GM18507 (cell line): Measurements from ENCODE around the gene NARF.

ENCODE experiments used
- DNase-seq: peaks from one replicate; pipeline ENCODE4 v3.0.0; 2011; ENCODE audit warnings: low read depth; ENCODE audit not compliant: insufficient read length; ENCODE audit errors: extremely low spot score
- FAIRE-seq: peaks from 2 replicates; lab custom pipeline; 2011; peaks lifted over from hg19 to GRCh38; lab: Jason Lieb, UNC

NARF gene

DNA sequence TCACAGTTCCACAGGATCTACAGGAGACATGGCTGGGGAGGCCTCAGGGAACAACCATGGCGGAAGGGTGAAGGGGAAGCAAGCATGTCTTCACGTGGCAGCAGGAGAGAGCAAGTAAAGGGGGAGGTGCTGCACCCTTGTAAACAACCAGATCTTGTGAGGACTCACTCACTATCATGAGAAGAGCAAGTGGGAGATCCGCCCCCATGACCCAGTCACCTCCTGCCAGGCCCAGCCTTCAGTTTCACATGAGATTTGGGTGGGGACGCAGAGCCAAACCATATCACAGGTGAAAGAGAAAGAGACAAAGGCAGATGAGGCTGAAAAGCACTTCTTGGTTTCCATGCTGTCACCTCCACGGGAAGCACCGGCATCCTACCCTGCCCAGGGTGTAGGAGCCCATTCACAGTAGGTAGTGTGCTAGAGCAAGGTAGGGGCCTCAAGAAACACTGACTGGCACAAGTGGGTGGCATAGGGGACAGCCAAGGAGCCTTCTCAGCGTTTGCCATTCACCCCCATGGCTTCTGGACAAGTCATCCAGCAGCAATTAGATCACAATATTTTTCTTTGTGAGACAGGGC, 6.6 kb downstream of the NARF start:
- DNase-seq = no peak
- FAIRE-seq = no peak

DNA sequence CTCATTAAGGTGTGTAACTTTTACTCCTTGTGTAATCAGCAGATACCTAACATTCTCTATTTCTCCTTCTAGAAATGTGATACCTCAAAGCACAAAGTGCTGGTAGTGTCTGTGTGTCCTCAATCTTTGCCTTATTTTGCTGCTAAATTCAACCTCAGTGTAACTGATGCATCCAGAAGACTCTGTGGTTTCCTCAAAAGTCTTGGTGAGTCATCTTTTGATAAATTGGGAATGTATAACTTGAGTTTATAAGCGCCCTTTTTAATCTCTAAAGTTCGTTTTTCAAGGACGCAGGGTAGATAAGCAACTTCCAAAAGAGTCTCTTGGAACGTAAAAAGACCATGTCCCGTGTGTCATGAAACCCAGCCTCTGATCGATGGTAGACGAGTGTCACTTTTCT, 10.2 kb downstream of the NARF start:
- DNase-seq = no peak
- FAIRE-seq = no peak

DNA sequence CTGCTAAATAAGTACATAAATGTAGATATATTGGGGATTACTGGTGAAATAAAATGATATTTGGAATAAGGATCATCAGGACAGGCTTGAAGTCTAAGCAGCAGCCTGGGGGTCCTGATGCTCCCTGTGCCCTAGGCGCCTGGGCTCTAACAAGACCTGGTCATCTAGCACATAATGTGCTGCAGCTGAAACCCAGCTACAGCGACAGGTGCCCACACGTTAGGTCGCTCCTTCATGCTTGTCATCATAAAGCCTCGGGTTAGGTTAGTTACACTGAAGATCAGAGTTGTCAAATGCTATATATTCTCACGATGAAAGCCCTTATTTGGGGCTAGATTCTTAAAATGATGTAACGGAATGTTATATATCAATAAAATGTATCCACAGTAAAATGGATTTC, 11.5 kb downstream of the NARF start:
- FAIRE-seq (no peak), DNase-seq (no peak)

DNA sequence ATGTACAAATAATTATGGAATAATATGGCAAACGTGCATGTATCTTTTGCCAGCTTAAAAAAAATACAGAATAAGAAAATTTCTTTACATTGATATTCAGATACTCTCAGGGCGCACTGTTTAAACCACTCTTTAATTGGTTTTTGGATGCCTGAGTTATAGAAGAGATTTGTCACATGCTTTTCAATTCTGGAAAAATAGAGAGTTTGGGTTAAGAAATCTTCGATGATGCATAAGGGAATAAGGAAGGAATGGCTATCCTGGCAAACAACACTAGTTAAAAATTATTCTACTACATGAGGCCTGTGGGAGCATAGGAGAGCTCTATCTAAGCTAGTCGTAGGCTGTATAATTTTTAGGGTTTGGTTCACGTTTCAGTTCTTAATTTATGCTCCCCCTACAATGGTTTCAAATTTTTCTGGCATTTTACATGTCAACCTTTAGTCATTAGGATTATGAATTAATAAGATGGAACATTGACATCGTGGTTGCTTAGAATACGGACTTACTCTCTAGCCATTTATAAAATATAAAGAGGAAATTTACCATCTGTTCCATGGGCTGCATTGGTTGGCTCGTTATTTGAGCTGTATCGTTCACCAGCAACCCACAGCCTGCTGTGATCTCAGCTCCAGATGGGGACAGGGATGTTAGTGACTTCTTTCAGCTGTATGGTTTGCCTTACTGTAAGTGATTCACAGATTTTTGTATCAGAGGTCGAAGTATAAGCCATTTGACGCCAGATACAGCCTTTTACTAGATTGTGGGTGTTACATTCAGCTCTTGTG, 15.9 kb downstream of the NARF start:
- DNase-seq (no peak), FAIRE-seq (no peak)

DNA sequence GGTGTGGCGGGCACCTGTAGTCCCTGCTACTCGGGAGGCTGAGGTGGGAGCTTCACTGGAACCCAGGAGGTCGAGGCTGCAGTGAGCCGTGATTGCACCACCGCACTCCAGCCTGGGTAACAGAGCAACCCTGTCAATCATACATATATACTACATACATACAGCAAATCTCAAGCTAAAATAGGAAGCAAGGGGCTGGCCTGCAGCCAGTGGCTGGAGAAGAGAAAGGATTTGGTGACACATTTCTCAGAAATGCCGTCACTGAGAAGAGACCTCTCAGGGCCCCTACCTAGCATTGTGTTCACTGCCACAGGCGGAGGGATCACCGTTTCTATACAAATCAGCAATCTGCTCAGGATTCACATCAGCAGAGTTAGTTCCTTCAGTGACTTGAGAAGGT, 16.9 kb downstream of the NARF start:
- FAIRE-seq (no peak), DNase-seq (no peak)

DNA sequence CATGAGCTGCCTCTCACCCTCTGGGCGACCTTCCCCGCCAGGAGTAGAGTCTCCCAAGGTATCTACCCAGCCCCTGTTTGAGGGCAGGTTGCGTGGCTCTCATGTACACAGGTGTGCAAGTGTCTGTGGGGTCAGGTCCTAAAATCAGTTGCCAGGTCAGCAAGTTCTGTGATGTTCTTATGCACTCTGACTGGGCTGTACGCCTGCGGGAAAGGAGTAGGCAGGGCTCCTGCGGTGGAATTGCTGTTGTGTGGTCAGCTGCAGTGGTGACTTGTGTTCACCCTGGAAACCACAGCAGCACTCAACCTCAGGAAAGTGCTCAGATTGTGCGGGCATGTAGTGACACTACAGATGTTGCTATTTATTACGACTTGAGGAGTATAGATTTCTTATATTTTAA, 19.4 kb downstream of the NARF start:
- FAIRE-seq = no peak
- no peak for DNase-seq

DNA sequence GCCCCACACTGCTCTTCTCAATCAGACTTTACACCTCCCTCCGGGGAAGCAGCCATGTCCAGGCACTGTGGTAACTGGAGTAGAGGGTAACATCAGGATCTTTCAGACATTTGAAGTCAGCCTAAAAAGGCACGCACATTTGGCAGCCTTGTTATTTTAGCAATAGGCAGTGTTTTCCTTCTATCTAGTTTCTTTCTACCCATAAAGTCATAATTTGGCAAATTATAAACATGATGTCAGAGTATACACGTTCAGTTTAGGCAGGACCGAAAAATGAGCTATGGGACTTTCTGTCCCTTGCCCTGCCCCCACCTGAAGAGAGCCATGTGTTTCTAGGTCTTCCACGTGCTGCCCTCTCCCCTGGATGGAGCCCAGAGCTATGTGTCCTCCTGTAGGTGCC, 21.1 kb downstream of the NARF start:
- FAIRE-seq = no peak
- no peak for DNase-seq

DNA sequence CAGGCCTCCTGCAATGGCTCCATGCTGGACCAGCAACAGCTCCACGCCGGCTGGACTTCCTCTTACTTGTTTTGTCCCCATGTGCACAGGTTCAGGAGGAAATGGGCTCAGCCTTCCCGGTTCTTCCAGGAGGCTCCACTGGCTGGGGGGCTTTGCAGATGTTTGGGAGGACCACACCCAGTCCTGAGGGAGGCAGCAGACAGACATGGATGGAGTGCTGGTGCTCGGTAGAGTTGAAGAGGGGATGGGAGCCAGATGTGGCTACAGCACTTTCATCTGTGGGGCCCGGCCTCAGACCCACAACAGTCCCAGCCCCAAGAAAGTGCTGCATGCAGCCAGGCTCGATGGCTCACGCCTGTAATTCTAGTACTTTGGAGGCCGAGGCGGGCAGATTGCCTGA, 21.8 kb downstream of the NARF start:
- no peak for DNase-seq
- no peak for FAIRE-seq

DNA sequence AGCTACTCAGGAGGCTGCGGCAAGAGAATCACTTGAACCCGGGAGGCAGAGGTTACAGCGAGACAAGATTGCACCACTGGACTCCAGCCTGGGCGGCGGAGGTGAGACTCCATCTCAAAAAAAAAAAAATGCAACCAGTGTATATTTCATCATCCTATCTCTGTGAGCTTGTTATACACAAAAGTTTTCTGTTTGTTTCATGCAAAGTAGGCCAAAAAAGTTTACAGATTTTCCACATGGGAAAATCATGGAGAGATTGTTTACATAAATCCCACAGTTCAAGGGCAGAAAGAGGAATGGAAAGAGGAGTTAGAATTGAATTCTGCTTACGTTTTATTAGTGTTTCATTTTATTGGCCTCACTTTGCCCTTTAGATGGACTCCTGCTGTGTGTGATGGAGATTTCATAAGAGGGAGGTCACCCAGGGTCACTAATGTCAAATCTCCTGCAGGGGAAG, 24.7 kb downstream of the NARF start:
- FAIRE-seq = no peak

DNA sequence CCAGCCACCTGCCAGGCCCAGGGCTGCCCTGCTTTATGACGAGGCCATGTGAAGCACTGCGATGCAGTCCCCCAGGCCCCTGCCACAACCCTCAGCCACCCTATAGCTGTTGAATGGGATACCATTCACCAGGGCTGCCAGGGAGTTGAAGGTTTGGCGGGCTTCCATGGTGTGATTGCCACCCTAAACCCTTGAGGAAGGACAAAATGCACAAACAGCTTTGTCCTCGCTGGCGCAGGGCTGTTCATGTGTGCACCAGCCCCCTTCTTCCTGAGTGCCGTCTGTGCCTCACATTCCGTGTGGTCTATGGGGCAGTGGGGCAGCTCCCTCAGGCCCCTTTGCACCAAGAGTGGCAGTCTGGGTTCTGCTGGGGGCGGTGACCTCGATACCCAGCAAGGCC, 25.3 kb downstream of the NARF start:
- DNase-seq (no peak), FAIRE-seq (no peak)

More for the DNA sequence above, 24.7 kb downstream of the NARF start:
- DNase-seq = no peak

DNA sequence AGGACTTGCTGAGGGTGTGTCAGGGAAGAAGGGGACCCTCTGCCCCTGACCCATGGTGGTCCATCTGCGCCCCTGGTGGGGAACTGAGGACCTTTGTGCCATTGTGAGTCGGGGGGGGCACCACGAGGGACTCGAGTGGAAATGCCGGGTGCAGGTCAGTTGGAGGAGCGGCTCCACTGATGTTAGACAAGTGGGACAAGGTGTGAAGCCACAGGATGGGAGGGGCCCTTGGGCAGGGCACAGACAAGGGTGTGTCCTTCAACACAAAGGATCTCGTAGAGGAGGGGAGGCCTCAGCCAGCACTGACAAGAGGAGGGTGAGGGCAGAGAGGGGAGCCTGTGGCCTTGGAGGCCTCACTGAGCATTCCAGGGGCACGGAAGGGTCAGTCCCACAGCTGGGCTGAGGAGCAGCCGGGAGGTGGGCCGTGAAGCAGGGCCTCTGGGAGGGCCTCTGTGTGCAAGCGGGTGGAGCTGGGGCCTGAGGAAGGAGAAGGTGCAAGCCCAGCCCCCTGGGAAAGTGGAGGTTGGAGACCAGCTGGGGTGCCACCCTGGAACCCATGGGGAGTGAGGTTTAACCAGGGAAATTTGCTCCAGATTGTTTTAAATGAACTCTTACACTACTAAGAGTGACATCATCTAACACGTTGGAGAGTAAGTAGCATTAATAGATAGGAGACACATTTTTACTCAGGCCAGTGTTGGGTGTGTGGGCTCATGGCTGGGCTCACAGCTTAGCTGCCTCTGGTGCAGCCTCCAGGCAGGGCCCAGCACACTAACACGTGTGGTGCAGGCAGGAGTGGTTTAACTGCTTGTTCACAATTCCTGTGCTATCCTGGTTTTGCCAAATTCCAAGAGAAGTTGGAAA, 27.9 kb downstream of the NARF start:
- DNase-seq (no peak), FAIRE-seq (no peak)

DNA sequence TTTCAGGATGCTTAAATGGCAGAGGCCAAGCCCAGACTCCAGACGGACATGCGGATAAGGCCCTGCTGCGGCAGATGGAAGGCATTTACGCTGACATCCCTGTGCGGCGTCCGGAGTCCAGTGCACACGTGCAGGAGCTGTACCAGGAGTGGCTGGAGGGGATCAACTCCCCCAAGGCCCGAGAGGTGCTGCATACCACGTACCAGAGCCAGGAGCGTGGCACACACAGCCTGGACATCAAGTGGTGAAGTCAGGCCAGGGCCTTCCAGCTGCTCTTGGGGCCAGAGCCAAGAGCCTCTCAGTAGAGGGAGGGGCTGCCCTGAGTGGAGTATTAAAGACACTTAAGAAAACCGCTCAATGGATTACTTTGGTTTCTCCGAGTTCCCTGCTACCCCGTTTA, 29.4 kb downstream of the NARF start:
- FAIRE-seq (no peak), DNase-seq (no peak)

DNA sequence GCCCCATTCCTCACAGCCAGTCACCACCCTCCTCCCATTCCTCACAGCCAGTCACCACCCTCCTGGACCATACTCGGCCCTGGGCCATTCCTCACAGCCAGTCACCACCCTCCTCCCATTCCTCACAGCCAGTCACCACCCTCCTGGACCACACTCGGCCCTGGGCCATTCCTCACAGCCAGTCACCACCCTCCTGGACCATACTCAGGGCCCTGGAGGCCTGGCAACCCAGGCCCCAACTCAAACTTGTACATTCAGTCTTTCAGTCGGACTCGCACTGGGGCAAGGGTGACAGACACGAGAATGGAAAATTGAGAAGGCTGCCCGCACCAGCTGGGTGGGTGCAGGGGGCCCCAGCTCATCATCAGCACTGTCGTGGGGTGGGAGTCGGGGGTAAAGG, 30.6 kb downstream of the NARF start:
- DNase-seq (no peak), FAIRE-seq (no peak)

DNA sequence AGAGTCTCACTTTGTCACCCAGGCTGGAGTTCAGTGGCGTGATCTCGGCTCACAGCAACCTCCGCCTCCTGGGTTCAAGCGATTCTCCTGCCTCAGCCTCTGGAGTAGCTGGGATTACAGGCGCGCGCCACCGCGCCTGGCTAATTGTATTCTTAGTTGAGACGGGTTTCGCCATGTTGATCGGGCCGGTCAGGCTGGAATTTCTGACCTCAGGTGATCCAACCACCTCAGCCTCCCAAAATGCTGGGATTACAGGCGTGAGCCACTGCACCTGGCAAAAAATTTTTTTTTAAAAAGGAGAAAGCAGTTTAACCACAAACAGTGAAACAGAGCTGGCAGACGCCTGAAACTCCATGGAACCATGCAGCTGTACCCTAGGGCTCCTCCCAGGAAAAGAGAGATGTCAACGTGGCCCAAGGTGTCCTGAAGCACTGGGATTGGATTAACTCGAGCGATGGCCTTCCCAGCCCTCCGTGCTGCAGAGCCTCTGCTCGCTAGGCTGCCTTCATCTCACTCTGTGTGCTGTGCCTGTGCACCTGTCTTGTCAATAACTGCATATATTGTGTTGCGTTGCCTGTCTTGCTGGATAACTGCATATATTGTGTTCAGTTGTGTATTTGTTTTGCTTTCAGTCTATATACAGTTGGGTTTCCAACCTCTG, 31.4 kb downstream of the NARF start:
- no peak for DNase-seq
- FAIRE-seq = no peak

DNA sequence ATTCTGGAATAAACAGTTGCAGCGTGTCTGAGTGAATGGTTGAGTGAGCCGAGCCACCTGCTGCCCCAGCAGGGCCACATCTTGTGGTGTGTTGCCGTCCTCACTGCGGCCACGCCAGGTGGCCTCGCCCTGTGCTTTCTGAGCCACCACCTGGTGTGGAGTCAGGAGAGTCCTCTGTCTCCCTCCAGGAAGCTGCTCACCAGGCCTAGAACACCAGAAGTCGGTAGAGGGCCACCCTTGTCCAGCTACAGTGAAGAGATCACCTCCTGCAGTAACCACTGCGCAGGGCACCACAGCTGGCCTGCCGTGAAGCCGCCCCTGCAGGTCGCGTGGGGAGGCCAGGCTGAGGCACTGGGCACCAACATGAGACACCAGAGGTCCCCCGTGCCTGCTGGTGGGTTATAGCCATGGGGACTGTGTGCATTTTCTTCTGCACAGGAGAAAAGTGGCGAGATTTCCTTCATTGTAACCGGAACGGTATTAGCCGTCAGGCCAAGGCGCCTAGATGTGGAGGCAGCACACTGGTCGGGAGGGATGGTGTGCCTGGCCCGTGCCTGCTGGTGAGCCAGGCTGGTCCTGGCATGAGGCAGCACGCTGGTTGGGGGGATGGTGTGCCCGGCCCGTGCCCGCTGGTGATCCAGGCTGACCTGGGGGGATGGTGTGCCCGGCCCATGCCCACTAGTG, 32.1 kb downstream of the NARF start:
- FAIRE-seq (no peak), DNase-seq (no peak)

DNA sequence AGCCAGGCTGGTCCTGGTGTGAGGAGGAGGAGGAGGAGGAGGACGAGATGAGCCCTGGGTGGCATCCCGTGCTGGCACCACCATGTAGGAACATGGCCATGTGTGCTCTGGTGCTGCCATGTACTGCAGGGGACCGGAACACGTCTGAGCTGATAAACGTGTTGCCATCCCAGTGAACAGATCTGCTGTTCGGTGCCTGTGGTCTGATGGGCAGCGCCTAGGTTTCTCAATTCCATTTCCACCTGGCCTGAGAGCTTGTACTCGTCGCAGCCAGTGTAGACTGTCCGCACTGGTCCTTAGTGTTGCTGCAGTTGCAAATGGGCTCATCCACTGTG, 32.6 kb downstream of the NARF start:
- FAIRE-seq = no peak
- DNase-seq = no peak

DNA sequence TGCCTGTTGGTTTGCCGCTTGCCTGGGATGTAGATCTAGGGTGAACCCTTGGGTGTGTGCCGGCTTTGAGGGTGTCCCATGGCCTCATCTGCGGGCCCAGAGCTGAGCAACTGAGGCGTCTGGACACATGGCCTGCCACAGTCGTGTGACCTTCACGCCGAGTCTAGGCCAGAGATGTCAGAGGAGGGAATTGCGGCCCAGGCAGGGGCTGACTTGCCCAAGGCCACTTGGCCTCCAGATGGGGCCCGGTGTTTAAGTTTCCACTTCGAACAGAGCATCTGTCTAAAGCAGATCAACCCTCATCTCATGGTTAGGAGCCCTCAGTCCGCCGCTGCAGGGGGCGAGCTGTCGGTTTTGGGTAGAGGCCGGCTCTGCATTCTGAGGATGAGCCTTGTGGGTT, 33.0 kb downstream of the NARF start:
- FAIRE-seq (no peak), DNase-seq (no peak)

DNA sequence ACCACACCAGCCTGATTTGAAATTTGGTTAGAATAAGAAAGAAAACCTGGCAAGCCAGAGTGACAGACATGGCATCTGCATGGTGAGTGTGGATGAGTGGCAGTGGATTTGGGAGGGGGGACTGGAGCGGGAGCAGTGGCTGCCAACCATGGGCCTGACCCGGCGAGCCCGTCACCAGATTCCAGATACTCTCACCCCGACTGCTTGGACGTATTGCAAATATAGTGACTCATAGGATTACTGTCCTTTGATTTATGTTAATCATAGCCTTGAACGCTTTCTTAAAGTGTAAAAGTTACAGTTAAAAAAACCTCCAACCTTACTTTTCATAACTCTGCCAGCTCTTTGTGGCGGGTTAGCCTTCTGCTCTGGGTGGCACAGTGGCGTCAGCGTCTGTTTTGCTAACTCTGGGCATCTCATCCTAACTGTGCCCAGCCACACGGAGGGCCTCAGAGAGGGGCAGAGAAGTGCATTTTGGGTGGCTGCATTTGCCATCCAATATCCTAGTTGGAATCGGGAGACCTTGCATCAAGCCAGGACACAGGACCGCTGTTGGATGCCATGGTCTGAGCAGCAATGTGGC, 34.2 kb downstream of the NARF start:
- FAIRE-seq (no peak), DNase-seq (no peak)

DNA sequence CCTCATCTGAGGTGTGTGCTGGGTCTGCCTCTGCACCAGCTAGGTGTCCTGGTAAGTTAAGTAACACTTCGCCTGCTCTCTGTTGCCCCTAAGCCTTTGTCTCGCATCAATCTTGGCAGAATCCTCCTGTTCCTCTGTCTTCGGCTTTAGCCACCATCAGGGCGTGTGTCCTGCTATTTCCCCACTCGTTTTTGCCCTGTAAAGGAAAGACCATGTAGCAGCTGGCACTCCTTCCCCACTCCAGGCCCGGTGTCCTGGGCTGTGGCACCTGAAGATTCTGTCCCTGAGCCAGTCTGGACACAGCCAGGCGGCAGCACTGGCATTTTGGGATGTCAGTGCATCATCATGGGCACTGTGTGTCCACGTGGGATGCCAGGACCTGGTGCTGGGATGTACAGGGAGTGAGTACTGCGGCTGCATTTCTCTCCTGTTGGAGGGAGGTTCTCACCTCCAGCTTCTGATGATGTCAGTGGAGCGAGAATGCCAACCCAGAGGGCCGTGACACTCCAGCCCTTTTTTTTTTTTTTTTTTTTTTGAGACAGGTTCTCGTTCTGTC, 34.8 kb downstream of the NARF start:
- FAIRE-seq = no peak

More for the DNA sequence above, 34.8 kb downstream of the NARF start:
- no peak for DNase-seq
